GM18519 (cell line): Measurements from ENCODE around the gene CYSLTR2.

ENCODE experiments used
- ATAC-seq: cut with Tn5 transposase; IDR thresholded peaks from one replicate; pipeline ENCODE4 v1.9.1; 2021; ENCODE audit warnings: mild to moderate bottlenecking, moderate library complexity; ENCODE audit not compliant: unreplicated experiment, low FRiP score

The CYSLTR2 gene

GRCh38 chr13:48733739-48734335 lies 80.1 kb downstream of the CYSLTR2 start:
- no peak for ATAC-seq

GRCh38 chr13:48735571-48735970 lies 81.8 kb downstream of the CYSLTR2 start:
- no peak for ATAC-seq

GRCh38 chr13:48737689-48738088 lies 84.0 kb downstream of the CYSLTR2 start:
- ATAC-seq = no peak

GRCh38 chr13:48738311-48738710 lies 84.6 kb downstream of the CYSLTR2 start:
- no peak for ATAC-seq

GRCh38 chr13:48739386-48739964 lies 85.7 kb downstream of the CYSLTR2 start:
- no peak for ATAC-seq

GRCh38 chr13:48741377-48741776 lies 87.6 kb downstream of the CYSLTR2 start:
- ATAC-seq = no peak

GRCh38 chr13:48746821-48747220 lies 93.1 kb downstream of the CYSLTR2 start:
- ATAC-seq = no peak

GRCh38 chr13:48748681-48749080 lies 95.0 kb downstream of the CYSLTR2 start:
- ATAC-seq = no peak

- no peak for ATAC-seq
Measured at GRCh38 chr13:48749144-48749543, 95.4 kb downstream of the CYSLTR2 start.

GRCh38 chr13:48749699-48750473 lies 96.2 kb downstream of the CYSLTR2 start:
- ATAC-seq = peak; percentile 90

- ATAC-seq = no peak
Measured at GRCh38 chr13:48750588-48751383, 97.1 kb downstream of the CYSLTR2 start.

- no peak for ATAC-seq
Measured at GRCh38 chr13:48760626-48761025, 106.9 kb downstream of the CYSLTR2 start.
